Stimulated activated naive CD8-positive, alpha-beta T cell treated with anti-CD3 and anti-CD28 coated beads, Interleukin-15, Interleukin-2, amounts not matched to agents 100 ng/mL and 50 ng/mL, for 24 hours (primary cell): ENCODE measurements around the gene GPR151.

Source experiments
- H3K27ac Mint-ChIP-seq: one replicate; pipeline ENCODE4 v1.8.0; 2021; ENCODE audit warnings: mild to moderate bottlenecking, mixed read lengths
- H3K27me3 Mint-ChIP-seq: one replicate; pipeline ENCODE4 v1.8.0; 2021; ENCODE audit warnings: mixed read lengths
- H3K36me3 Mint-ChIP-seq: one replicate; pipeline ENCODE4 v1.8.0; 2021; ENCODE audit warnings: low read depth, mixed read lengths
- H3K4me1 Mint-ChIP-seq: one replicate; pipeline ENCODE4 v1.8.0; 2021; ENCODE audit warnings: low read depth, mixed read lengths
- H3K4me3 Mint-ChIP-seq: one replicate; pipeline ENCODE4 v1.8.0; 2021; ENCODE audit warnings: mild to moderate bottlenecking, mixed read lengths
- H3K9me3 Mint-ChIP-seq: one replicate; pipeline ENCODE4 v1.8.0; 2021; ENCODE audit warnings: mixed read lengths

The GPR151 gene

DNA sequence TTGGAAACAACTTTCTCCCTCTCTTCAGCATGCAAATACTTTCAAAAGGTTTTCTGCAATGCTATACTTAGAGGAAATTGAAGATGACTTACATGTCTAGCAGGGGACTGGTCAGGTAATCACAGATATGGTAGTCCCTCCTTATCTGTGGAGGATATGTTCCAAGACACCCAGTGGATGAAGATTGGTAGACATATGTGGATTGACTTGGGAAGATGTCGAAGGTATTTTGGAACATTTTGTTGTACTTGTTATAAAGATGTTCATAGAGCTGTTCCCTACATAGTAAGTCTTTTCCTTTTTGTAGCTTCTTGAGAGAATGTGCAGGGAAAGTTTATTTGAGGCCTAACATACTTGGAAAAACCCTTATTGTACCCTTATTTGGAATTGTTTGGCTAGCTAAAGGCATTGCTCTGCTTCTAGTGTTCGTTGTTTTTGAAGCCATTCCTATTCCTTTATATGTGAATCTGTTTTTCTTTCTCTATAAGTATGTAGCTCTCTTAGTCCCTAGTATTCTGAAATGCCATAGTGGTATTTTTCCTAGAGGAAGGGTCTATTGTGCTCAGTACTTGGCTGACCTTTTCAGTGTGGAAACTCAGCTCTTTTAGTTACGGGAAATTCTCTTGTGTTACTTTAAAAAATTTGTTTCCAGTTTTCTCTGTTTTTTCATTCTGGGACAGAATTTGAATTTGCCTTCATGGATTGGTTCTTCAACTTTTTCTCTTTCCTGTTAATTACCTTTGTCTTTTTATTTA, 25.7 kb downstream of the GPR151 start:
- H3K4me1 Mint-ChIP-seq = no peaks in the 10 kb centered on the region
- no peaks in the 10 kb centered on the region for H3K27me3 Mint-ChIP-seq
- H3K4me3 Mint-ChIP-seq = no peak overlapping the region
- peaks cover 73% of the 10 kb centered on the region for H3K36me3 Mint-ChIP-seq
- no peak overlapping the region for H3K27ac Mint-ChIP-seq
- H3K9me3 Mint-ChIP-seq = no peaks in the 10 kb centered on the region

DNA sequence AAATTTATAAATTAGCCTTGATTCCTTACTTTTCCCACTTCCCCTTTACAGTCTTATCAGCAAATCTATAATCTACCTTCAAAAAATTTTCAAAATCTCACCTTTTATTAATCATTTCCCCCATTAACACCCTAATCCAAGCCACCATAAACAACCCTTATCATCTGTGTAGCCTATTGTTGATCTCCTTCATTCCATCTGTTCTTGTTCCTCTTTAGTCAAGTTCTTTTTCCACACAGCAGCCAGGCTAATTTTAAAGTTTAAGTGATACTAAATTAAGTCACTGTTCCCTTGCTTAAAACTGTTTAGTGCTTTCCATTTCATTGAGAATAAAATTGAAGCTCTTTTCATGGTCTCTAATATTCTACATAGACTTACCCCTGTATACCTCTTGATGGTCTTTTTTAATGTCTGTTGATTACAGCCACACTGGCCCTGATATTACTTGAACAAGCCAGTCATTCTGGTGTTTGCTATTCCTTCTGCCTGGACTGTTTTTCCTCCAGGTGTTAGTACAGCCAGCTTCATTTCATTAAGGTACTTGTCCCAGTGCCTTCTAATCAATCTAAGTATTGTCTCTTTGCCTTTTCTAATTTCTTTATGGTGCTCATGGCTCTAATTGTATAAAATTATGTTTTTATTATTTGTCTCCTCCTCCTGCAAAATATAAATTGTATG, 31.1 kb downstream of the GPR151 start:
- H3K4me3 Mint-ChIP-seq = no peak overlapping the region
- no peaks in the 10 kb centered on the region for H3K4me1 Mint-ChIP-seq
- no peaks in the 10 kb centered on the region for H3K27me3 Mint-ChIP-seq
- peaks cover 82% of the 10 kb centered on the region for H3K36me3 Mint-ChIP-seq
- no peak overlapping the region for H3K27ac Mint-ChIP-seq
- H3K9me3 Mint-ChIP-seq = no peaks in the 10 kb centered on the region

DNA sequence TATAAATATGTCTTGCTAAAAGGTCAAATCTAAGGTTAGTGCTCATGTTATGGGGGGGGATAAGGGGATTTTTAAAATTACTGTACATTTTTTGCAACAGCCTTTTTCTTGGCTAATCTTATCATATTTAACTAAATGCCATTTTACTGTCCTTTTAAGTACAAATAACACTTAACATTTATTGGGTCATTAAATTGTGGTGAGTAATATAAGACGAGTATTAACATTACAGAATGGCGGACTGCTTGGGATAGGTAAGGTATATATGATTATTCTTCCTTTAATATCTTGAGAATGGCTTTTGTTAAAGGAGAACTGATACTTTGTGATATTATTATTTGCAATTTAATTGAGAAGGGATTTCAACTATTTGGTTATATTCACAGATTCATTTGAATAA, 33.2 kb downstream of the GPR151 start:
- no peak overlapping the region for H3K27ac Mint-ChIP-seq
- H3K9me3 Mint-ChIP-seq = no peaks in the 10 kb centered on the region
- H3K27me3 Mint-ChIP-seq = no peaks in the 10 kb centered on the region
- no peaks in the 10 kb centered on the region for H3K4me1 Mint-ChIP-seq
- H3K4me3 Mint-ChIP-seq = no peak overlapping the region
- H3K36me3 Mint-ChIP-seq = peaks cover 75% of the 10 kb centered on the region

GRCh38 chr5:146475906-146476305, 40.1 kb downstream of the GPR151 start:
- Mint-ChIP-seq H3K9me3 (no peaks in the 10 kb centered on the region), H3K27ac (no peak overlapping the region)

GRCh38 chr5:146475190-146475780, 40.7 kb downstream of the GPR151 start:
- Mint-ChIP-seq H3K4me3 (no peak overlapping the region), H3K27me3 (no peaks in the 10 kb centered on the region), H3K4me1 (peaks cover 4% of the 10 kb centered on the region), H3K9me3 (no peaks in the 10 kb centered on the region), H3K36me3 (peaks cover 74% of the 10 kb centered on the region), H3K27ac (no peak overlapping the region)

More at GRCh38 chr5:146475906-146476305, 40.1 kb downstream of the GPR151 start:
- Mint-ChIP-seq H3K4me1 (peaks cover 4% of the 10 kb centered on the region), H3K36me3 (peaks cover 71% of the 10 kb centered on the region), H3K4me3 (no peak overlapping the region), H3K27me3 (no peaks in the 10 kb centered on the region)

DNA sequence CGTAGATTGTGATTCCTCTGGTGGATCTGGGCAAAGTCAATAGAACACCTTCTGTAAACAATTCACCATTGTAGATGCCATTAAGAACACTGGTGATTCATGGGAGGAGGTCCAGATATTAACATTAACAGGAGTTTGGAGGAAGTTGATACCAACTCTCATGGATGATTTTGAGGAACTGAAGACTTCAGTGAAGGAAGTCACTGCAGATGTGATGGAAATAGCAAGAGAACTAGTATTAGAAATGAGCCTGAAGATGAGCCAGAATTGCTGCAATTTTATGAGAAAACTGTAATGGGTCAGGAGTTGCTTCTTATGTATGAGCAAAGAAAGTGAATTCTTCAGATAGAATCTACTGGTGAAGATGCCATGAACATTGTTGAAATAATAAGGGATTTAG, 41.9 kb downstream of the GPR151 start:
- Mint-ChIP-seq H3K4me1 (peaks cover 4% of the 10 kb centered on the region), H3K4me3 (no peak overlapping the region), H3K36me3 (peaks cover 73% of the 10 kb centered on the region), H3K27me3 (no peaks in the 10 kb centered on the region), H3K9me3 (no peaks in the 10 kb centered on the region), H3K27ac (no peak overlapping the region)

GRCh38 chr5:146467760-146468159, 48.2 kb downstream of the GPR151 start:
- Mint-ChIP-seq H3K27ac (no peak overlapping the region), H3K4me3 (no peak overlapping the region)

GRCh38 chr5:146466521-146467349, 49.3 kb downstream of the GPR151 start:
- Mint-ChIP-seq H3K27ac (peak overlapping the region; percentile 6), H3K4me3 (no peak overlapping the region), H3K9me3 (no peaks in the 10 kb centered on the region), H3K36me3 (peaks cover 74% of the 10 kb centered on the region), H3K27me3 (no peaks in the 10 kb centered on the region), H3K4me1 (peaks cover 14% of the 10 kb centered on the region)

More at GRCh38 chr5:146467760-146468159, 48.2 kb downstream of the GPR151 start:
- H3K4me1 Mint-ChIP-seq = peaks cover 14% of the 10 kb centered on the region
- H3K36me3 Mint-ChIP-seq = peaks cover 75% of the 10 kb centered on the region
- H3K9me3 Mint-ChIP-seq = no peaks in the 10 kb centered on the region
- H3K27me3 Mint-ChIP-seq = no peaks in the 10 kb centered on the region

GRCh38 chr5:146463446-146463845, 52.5 kb downstream of the GPR151 start:
- peaks cover 83% of the 10 kb centered on the region for H3K36me3 Mint-ChIP-seq
- H3K4me3 Mint-ChIP-seq = no peak overlapping the region
- H3K9me3 Mint-ChIP-seq = no peaks in the 10 kb centered on the region
- H3K27ac Mint-ChIP-seq = no peak overlapping the region
- H3K4me1 Mint-ChIP-seq = peaks cover 14% of the 10 kb centered on the region
- no peaks in the 10 kb centered on the region for H3K27me3 Mint-ChIP-seq
